Thyroid gland (tissue), 4 donors: ENCODE measurements around the gene SCCPDH.

ENCODE experiments used
- CTCF ChIP-seq, 6 experiments: fragments of 200-600 bp in 3 of 6; fragments of 450-650 bp in 3 of 6; sonication (generic) in 3 of 6; IDR thresholded peaks; one replicate each; pipeline ENCODE4 v1.5.1; 2016 to 2019; ENCODE audit warnings: antibody characterized with exemption in 6 of 6, mild to moderate bottlenecking in 2 of 6, inconsistent platforms in 1 of 6, moderate library complexity in 1 of 6
- POLR2A ChIP-seq, 2 donors: fragments of 450-650 bp; IDR thresholded peaks; one replicate each; pipeline ENCODE4 v1.6.1; 2017; ENCODE audit warnings: antibody characterized with exemption in 2 of 2, mild to moderate bottlenecking in 2 of 2, moderate library complexity in 1 of 2

- TF ChIP-seq CTCF (IDR thresholded peaks at IDR 0.05) (no peak), POLR2A (IDR thresholded peaks at IDR 0.05) (no peak)
Measured at GRCh38 chr1:246765521-246765920, 41.3 kb downstream of the SCCPDH start.
